HUES64 (cell line): ENCODE data around the gene PDE4A.
A peak's percentile ranks its signal among the peaks of the same experiment; 100 is the strongest.

Source experiments
- H3K27ac ChIP-seq: 2 replicates; pipeline ENCODE4 v1.7.0; 2013; ENCODE audit warnings: low read depth, low read length, inconsistent platforms
- H3K27me3 ChIP-seq: 2 replicates; pipeline ENCODE4 v1.6.1; 2013; ENCODE audit warnings: mild to moderate bottlenecking, low read length; ENCODE audit not compliant: insufficient read depth
- H3K36me3 ChIP-seq: 2 replicates; pipeline ENCODE4 v1.6.1; 2013; ENCODE audit warnings: mild to moderate bottlenecking, low read length; ENCODE audit not compliant: insufficient read depth
- H3K4me1 ChIP-seq: 2 replicates; pipeline ENCODE4 v1.6.1; 2013; ENCODE audit warnings: mild to moderate bottlenecking, low read length, moderate library complexity; ENCODE audit not compliant: insufficient read depth
- H3K4me3 ChIP-seq: 2 replicates; pipeline ENCODE4 v1.5.1; 2013; ENCODE audit warnings: mild to moderate bottlenecking, low read length, moderate library complexity
- H3K9ac ChIP-seq: 2 replicates; pipeline ENCODE4 v1.6.1; 2013; ENCODE audit warnings: mild to moderate bottlenecking, low read depth, low read length
- H3K9me3 ChIP-seq: 2 replicates; pipeline ENCODE4 v1.6.1; 2013; ENCODE audit warnings: low read depth, low read length; ENCODE audit not compliant: insufficient read depth
- whole genome bisulfite sequencing: fragments of 150-250, 120-280 bp; methylation state at CpG from one replicate; pipeline ENCODE4 v1.1.7; 2013; ENCODE audit warnings: missing lambda C conversion rate; 5-methylcytosine and 5-hydroxymethylcytosine counted together

PDE4A gene

GRCh38 chr19:10473192-10473591 lies 52.9 kb downstream of the PDE4A start:
- no peak overlapping the region for H3K27ac ChIP-seq
- H3K36me3 ChIP-seq = no peaks in the 10 kb centered on the region
- 94% methylated on average over 5 of the region's 5 CpGs for WGBS
- H3K27me3 ChIP-seq = no peaks in the 10 kb centered on the region
- H3K4me3 ChIP-seq = no peak overlapping the region
- H3K9me3 ChIP-seq = no peaks in the 10 kb centered on the region
- 0 out of 2 replicates have a peak, but pooled peaks cover 4% of the 10 kb centered on the region for H3K4me1 ChIP-seq
- no peak overlapping the region for H3K9ac ChIP-seq

GRCh38 chr19:10474962-10475451 lies 54.7 kb downstream of the PDE4A start:
- Histone ChIP-seq H3K4me3 (no peak overlapping the region), H3K9me3 (no peaks in the 10 kb centered on the region), H3K27me3 (peaks cover 10% of the 10 kb centered on the region), H3K27ac (no peak overlapping the region), H3K4me1 (no peaks in the 10 kb centered on the region), H3K9ac (no peak overlapping the region), H3K36me3 (no peaks in the 10 kb centered on the region)
- 75% methylated on average over 6 of the region's 6 CpGs for WGBS

- no peaks in the 10 kb centered on the region for H3K4me1 ChIP-seq
- WGBS = 64% methylated on average over 4 of the region's 5 CpGs
- no peak overlapping the region for H3K4me3 ChIP-seq
- H3K27ac ChIP-seq = no peak overlapping the region
- H3K9ac ChIP-seq = no peak overlapping the region
- peaks cover 11% of the 10 kb centered on the region for H3K27me3 ChIP-seq
- H3K9me3 ChIP-seq = no peaks in the 10 kb centered on the region
- H3K36me3 ChIP-seq = no peaks in the 10 kb centered on the region
These were observed 58.1 kb downstream of the PDE4A start for GRCh38 chr19:10478476-10478875.

GRCh38 chr19:10478903-10479384 lies 58.6 kb downstream of the PDE4A start:
- H3K9ac ChIP-seq = no peak overlapping the region
- no peaks in the 10 kb centered on the region for H3K36me3 ChIP-seq
- peaks cover 11% of the 10 kb centered on the region for H3K27me3 ChIP-seq
- no peak overlapping the region for H3K27ac ChIP-seq
- no peaks in the 10 kb centered on the region for H3K4me1 ChIP-seq
- H3K4me3 ChIP-seq = no peak overlapping the region
- H3K9me3 ChIP-seq = no peaks in the 10 kb centered on the region
- WGBS = 6% methylated on average over 34 of the region's 36 CpGs

- Histone ChIP-seq H3K27ac (no peak overlapping the region), H3K9me3 (no peaks in the 10 kb centered on the region), H3K36me3 (peaks cover 64% of the 10 kb centered on the region), H3K27me3 (no peaks in the 10 kb centered on the region), H3K4me3 (no peak overlapping the region), H3K4me1 (no peaks in the 10 kb centered on the region), H3K9ac (no peak overlapping the region)
- WGBS = 95% methylated on average over 13 of the region's 13 CpGs
These were observed 66.2 kb downstream of the PDE4A start for GRCh38 chr19:10486551-10486950.

- Histone ChIP-seq H3K27ac (no peak overlapping the region), H3K4me3 (no peak overlapping the region), H3K4me1 (no peaks in the 10 kb centered on the region), H3K9ac (no peak overlapping the region; the same call in 1 of the 2 replicates), H3K9me3 (no peaks in the 10 kb centered on the region), H3K36me3 (peaks cover 74% of the 10 kb centered on the region), H3K27me3 (no peaks in the 10 kb centered on the region)
- 96% methylated on average over 43 of the region's 43 CpGs for WGBS
These were observed 71.2 kb downstream of the PDE4A start for GRCh38 chr19:10491472-10492047.

GRCh38 chr19:10497371-10497770 lies 77.0 kb downstream of the PDE4A start:
- Histone ChIP-seq H3K27ac (no peak overlapping the region), H3K4me3 (no peak overlapping the region), H3K9me3 (no peaks in the 10 kb centered on the region), H3K27me3 (no peaks in the 10 kb centered on the region), H3K36me3 (peaks cover 53% of the 10 kb centered on the region), H3K9ac (no peak overlapping the region), H3K4me1 (peaks cover 15% of the 10 kb centered on the region; the same call in 1 of the 2 replicates)
- 97% methylated on average over 4 of the region's 4 CpGs for WGBS

- peak overlapping the region; percentile 62; the same call in 1 of the 2 replicates for H3K27ac ChIP-seq
- 81% methylated on average over 24 of the region's 24 CpGs for WGBS
- H3K36me3 ChIP-seq = peaks cover 46% of the 10 kb centered on the region
- H3K4me3 ChIP-seq = no peak overlapping the region; the same call in 1 of the 2 replicates
- H3K9me3 ChIP-seq = no peaks in the 10 kb centered on the region
- no peaks in the 10 kb centered on the region for H3K27me3 ChIP-seq
- H3K9ac ChIP-seq = no peak overlapping the region
- peaks cover 15% of the 10 kb centered on the region; the same call in 1 of the 2 replicates for H3K4me1 ChIP-seq
These were observed 79.4 kb downstream of the PDE4A start for GRCh38 chr19:10499550-10500246.

- H3K4me3 ChIP-seq = 0 out of 2 replicates have a peak overlapping the region, but pooled peaks have one; percentile 3
- 52% methylated on average over 2 of the region's 2 CpGs for WGBS
- no peak overlapping the region for H3K9ac ChIP-seq
- H3K27ac ChIP-seq = peak overlapping the region; percentile 62; the same call in 1 of the 2 replicates
- H3K4me1 ChIP-seq = peaks cover 15% of the 10 kb centered on the region; the same call in 1 of the 2 replicates
- no peaks in the 10 kb centered on the region for H3K27me3 ChIP-seq
- H3K36me3 ChIP-seq = peaks cover 41% of the 10 kb centered on the region
- H3K9me3 ChIP-seq = no peaks in the 10 kb centered on the region
These were observed 79.9 kb downstream of the PDE4A start for GRCh38 chr19:10500247-10500592.

- no peaks in the 10 kb centered on the region for H3K9me3 ChIP-seq
- H3K27ac ChIP-seq = peak overlapping the region; percentile 95
- peak overlapping the region; percentile 100 for H3K9ac ChIP-seq
- peak overlapping the region; percentile 94 for H3K4me3 ChIP-seq
- peaks cover 24% of the 10 kb centered on the region for H3K36me3 ChIP-seq
- H3K4me1 ChIP-seq = peaks cover 15% of the 10 kb centered on the region; the same call in 1 of the 2 replicates
- no peaks in the 10 kb centered on the region for H3K27me3 ChIP-seq
- 5% methylated on average over 35 of the region's 35 CpGs for WGBS
These were observed 81.7 kb downstream of the PDE4A start for GRCh38 chr19:10501971-10502523.

- under 1% methylated on average over 65 of the region's 65 CpGs for WGBS
- peaks cover 18% of the 10 kb centered on the region for H3K36me3 ChIP-seq
- H3K4me3 ChIP-seq = peak overlapping the region; percentile 94
- H3K27me3 ChIP-seq = no peaks in the 10 kb centered on the region
- H3K9me3 ChIP-seq = no peaks in the 10 kb centered on the region
- peak overlapping the region; percentile 95 for H3K27ac ChIP-seq
- peak overlapping the region; percentile 100 for H3K9ac ChIP-seq
- peaks cover 15% of the 10 kb centered on the region; the same call in 1 of the 2 replicates for H3K4me1 ChIP-seq
These were observed 82.2 kb downstream of the PDE4A start for GRCh38 chr19:10502524-10503001.
